ENCODE measurements around the gene EFCAB5. TPM values are rescaled to one million over a fixed set of nuclear protein-coding genes. Genes with fewer than 3 reads are reported as not detected.

EFCAB5 gene
- total RNA-seq, 1 experiment from 2014 or later: 0.07 TPM

DNA sequence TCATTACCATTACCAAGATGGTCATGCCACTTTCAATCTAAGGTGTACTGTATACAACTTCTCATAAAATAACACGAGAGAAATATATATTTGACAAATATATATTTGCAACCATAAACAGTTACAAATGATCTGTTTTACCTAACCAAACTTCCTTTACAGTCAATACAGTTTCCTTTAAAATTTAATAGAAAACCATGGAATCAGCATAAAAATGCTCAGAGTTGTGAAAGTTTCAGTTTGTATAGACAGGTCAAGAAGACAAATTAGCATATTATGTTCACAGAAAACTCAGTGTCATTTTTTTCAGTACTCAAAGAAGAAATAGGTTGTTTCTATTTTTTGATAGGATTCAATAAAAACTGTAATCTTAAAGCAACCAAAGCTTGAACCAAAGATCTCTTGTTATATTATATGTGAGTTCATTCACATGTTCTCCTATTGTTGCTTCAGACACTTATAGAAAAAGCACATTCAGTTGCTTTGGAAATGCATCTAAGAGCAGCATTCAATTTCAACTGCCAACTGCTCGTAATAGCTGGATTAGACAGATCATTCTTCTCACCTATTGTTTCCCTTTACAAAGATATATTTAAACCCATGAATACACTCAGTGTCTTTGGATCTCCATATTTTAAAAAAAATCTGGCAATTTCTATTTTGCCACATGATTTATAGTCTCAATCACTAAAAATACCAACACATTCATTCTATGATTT lies 26.5 kb upstream of the EFCAB5 start:
- H3K27me3 ChIP-seq (ENCODE audit: low read length): no peaks in the 10 kb centered on the region
- TF ChIP-seq EZH2phosphoT487 (IDR thresholded peaks at IDR 0.05; ENCODE audit: borderline replicate concordance, low read length) (no peak), CTCF (conservative IDR thresholded peaks at IDR 0.05; ENCODE audit: low read depth, low read length) (no peak), EZH2 (IDR thresholded peaks at IDR 0.05; ENCODE audit: low read length, unreplicated experiment) (no peak)
- no peak overlapping the region for H3K9ac ChIP-seq (ENCODE audit: low read length)
- no peak overlapping the region for H3K27ac ChIP-seq (ENCODE audit: low read length)
- no peaks in the 10 kb centered on the region for H3K79me2 ChIP-seq (ENCODE audit: low read length)
- no peaks in the 10 kb centered on the region for H3F3A ChIP-seq (ENCODE audit: low read length, unreplicated experiment)
- CTCF ChIA-PET: no interaction called here
- intact Hi-C loops (cut with micrococcal nuclease): no loop called here
- ATAC-seq (no peak), DNase-seq (no peak)
- H3K4me3 ChIP-seq (ENCODE audit: low read length): no peak overlapping the region
- peaks cover 17% of the 10 kb centered on the region for H3K4me1 ChIP-seq (ENCODE audit: insufficient read depth, low read length)
- no peak overlapping the region for H2AFZ ChIP-seq (ENCODE audit: low read length)
- H3K36me3 ChIP-seq (ENCODE audit: low read depth, low read length): no peaks in the 10 kb centered on the region
- no peaks in the 10 kb centered on the region for H3K9me3 ChIP-seq (ENCODE audit: low read length)
- no TSS peak for BruUV-seq (replicated peaks)
- H4K20me1 ChIP-seq (ENCODE audit: low read length): no peaks in the 10 kb centered on the region
- no peak overlapping the region for H3K4me2 ChIP-seq (ENCODE audit: low read length)
- POLR2A ChIA-PET (ENCODE audit: unreplicated experiment): no interaction called here
- no peaks in the 10 kb centered on the region for H3K9me2 ChIP-seq (replicated peaks; ENCODE audit: low read length)

DNA sequence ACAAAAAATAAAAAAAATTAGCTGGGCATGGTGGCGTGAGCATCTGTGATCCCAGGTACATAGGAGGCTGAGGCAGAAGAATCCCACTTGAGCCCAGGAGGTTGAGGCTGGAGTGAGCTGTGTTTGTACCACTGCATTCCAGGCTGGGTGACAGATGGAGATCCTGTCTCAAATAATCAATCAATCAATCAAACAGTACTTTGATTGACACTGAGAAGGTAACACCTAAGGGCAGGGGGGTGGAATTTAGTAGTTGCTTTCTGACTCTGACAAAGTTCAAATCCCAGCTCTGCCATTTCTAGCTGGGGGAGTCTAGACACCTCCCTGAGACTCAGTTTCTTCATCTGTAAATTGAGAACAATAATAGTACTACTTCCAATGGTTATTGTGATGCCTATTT lies 23.4 kb upstream of the EFCAB5 start:
- intact Hi-C loops (cut with micrococcal nuclease): no loop called here
- Histone ChIP-seq H3K27me3 (ENCODE audit: low read length) (no peaks in the 10 kb centered on the region), H3K4me1 (ENCODE audit: insufficient read depth, low read length) (peaks cover 10% of the 10 kb centered on the region), H3K9ac (ENCODE audit: low read length) (no peak overlapping the region), H3K9me3 (ENCODE audit: low read length) (no peaks in the 10 kb centered on the region), H3K27ac (ENCODE audit: low read length) (no peak overlapping the region), H3K9me2 (replicated peaks; ENCODE audit: low read length) (no peaks in the 10 kb centered on the region), H3K4me3 (ENCODE audit: low read length) (no peak overlapping the region), H3K36me3 (ENCODE audit: low read depth, low read length) (no peaks in the 10 kb centered on the region), H3F3A (ENCODE audit: low read length, unreplicated experiment) (no peaks in the 10 kb centered on the region), H4K20me1 (ENCODE audit: low read length) (no peaks in the 10 kb centered on the region), H2AFZ (ENCODE audit: low read length) (no peak overlapping the region), H3K4me2 (ENCODE audit: low read length) (no peak overlapping the region), H3K79me2 (ENCODE audit: low read length) (peaks cover 11% of the 10 kb centered on the region; the same call in 1 of the 2 replicates)
- POLR2A ChIA-PET (ENCODE audit: unreplicated experiment): no interaction called here
- DNase-seq (no peak), ATAC-seq (no peak)
- CTCF ChIA-PET: no interaction called here
- no TSS peak for BruUV-seq (replicated peaks)
- TF ChIP-seq EZH2 (IDR thresholded peaks at IDR 0.05; ENCODE audit: low read length, unreplicated experiment) (no peak), CTCF (conservative IDR thresholded peaks at IDR 0.05; ENCODE audit: low read depth, low read length) (no peak), EZH2phosphoT487 (IDR thresholded peaks at IDR 0.05; ENCODE audit: borderline replicate concordance, low read length) (no peak)
